Right lobe of liver (tissue), 4 donors: Measurements from ENCODE around the gene BANP.

ENCODE experiments used
- CTCF ChIP-seq, 4 donors: fragments of 200-600 bp in 3 of 4; fragments of 450-650 bp in 1 of 4; IDR thresholded peaks; one replicate each; pipeline versions ENCODE4 v1.5.1 to v1.8.0; 2016 to 2022; ENCODE audit warnings: antibody characterized with exemption in 4 of 4, mild to moderate bottlenecking in 2 of 4
- POLR2A ChIP-seq: fragments of 450-650 bp; IDR thresholded peaks from one replicate; pipeline ENCODE4 v1.6.1; 2017; ENCODE audit warnings: antibody characterized with exemption, mild to moderate bottlenecking
- donor health status: DM: no; HTN: no; CAD: no.
- donor health status: DM: no; HTN: no; CAD: no.
- donor health status: DM: no; HTN: yes; CAD: no.

- TF ChIP-seq CTCF (IDR thresholded peaks at IDR 0.05), result no peak
- TF ChIP-seq POLR2A, result no peak
Measured at GRCh38 chr16:87931504-87931903, 19.7 kb upstream of the BANP start.
